H9 (cell line): ENCODE results near the gene PID1. TPM values are rescaled to one million over a fixed set of nuclear protein-coding genes. Genes with fewer than 3 reads are reported as not detected.

ENCODE experiments used
- DNase-seq: peaks from one replicate; pipeline ENCODE4 v3.0.0-alpha.2; 2017
- H2AFZ ChIP-seq: one replicate; pipeline ENCODE4 v1.6.1; 2013; ENCODE audit warnings: mild to moderate bottlenecking, low read length, control low read depth, moderate library complexity
- H2AK5ac ChIP-seq: 2 replicates; pipeline ENCODE4 v1.6.1; 2013; ENCODE audit warnings: low read length, control low read depth, mixed read lengths; ENCODE audit not compliant: insufficient read length
- H2BK120ac ChIP-seq: one replicate; pipeline ENCODE4 v1.6.1; 2013; ENCODE audit warnings: low read depth, mild to moderate bottlenecking, low read length, control low read depth, inconsistent platforms; ENCODE audit not compliant: poor library complexity, severe bottlenecking
- H2BK12ac ChIP-seq: 2 replicates; pipeline ENCODE4 v1.6.1; 2013; ENCODE audit warnings: low read length, control low read depth, mixed read lengths, low read depth; ENCODE audit not compliant: insufficient read length
- H2BK15ac ChIP-seq: 2 replicates; pipeline ENCODE4 v1.6.1; 2013; ENCODE audit warnings: low read depth, low read length, control low read depth
- H2BK20ac ChIP-seq: one replicate; pipeline ENCODE4 v1.6.1; 2013; ENCODE audit warnings: low read depth, mild to moderate bottlenecking, low read length, control low read depth, inconsistent platforms; ENCODE audit not compliant: poor library complexity, severe bottlenecking
- H2BK5ac ChIP-seq: 2 replicates; pipeline ENCODE4 v1.6.1; 2013; ENCODE audit warnings: low read length, control low read depth, mixed read lengths; ENCODE audit not compliant: insufficient read length
- H3K14ac ChIP-seq: 2 replicates; pipeline ENCODE4 v1.6.1; 2013; ENCODE audit warnings: low read length, control low read depth; ENCODE audit not compliant: insufficient read depth
- H3K18ac ChIP-seq: 2 replicates; pipeline ENCODE4 v1.6.1; 2013; ENCODE audit warnings: low read depth, mild to moderate bottlenecking, mixed read lengths, low read length, control low read depth; ENCODE audit not compliant: insufficient read length
- H3K23ac ChIP-seq: 2 replicates; pipeline ENCODE4 v1.6.1; 2013; ENCODE audit warnings: low read length, control low read depth, mixed read lengths, low read depth; ENCODE audit not compliant: insufficient read length
- H3K23me2 ChIP-seq: 2 replicates; pipeline ENCODE4 v1.6.1; 2013; ENCODE audit warnings: low read depth, mild to moderate bottlenecking, mixed read lengths, low read length, control low read depth; ENCODE audit not compliant: insufficient read length, poor library complexity, severe bottlenecking
- H3K27ac ChIP-seq: 2 replicates; pipeline ENCODE4 v1.5.1; 2013; ENCODE audit warnings: low read length, control low read depth, mixed read lengths, low read depth; ENCODE audit not compliant: insufficient read length
- H3K27me3 ChIP-seq: 2 replicates; pipeline ENCODE4 v1.6.1; 2013; ENCODE audit warnings: low read length, control low read depth, inconsistent platforms; ENCODE audit not compliant: insufficient read depth
- H3K4ac ChIP-seq: 2 replicates; pipeline ENCODE4 v1.6.1; 2013; ENCODE audit warnings: low read depth, mild to moderate bottlenecking, control low read depth, inconsistent platforms, low read length, moderate library complexity
- H3K4me1 ChIP-seq: 2 replicates; pipeline ENCODE4 v1.6.1; 2013; ENCODE audit warnings: low read length, control low read depth, inconsistent platforms; ENCODE audit not compliant: insufficient read depth
- H3K4me2 ChIP-seq: 2 replicates; pipeline ENCODE4 v1.6.1; 2013; ENCODE audit warnings: low read length, control low read depth, mixed read lengths; ENCODE audit not compliant: insufficient read length, insufficient read depth
- H3K56ac ChIP-seq: 2 replicates; pipeline ENCODE4 v1.6.1; 2013; ENCODE audit warnings: low read depth, mild to moderate bottlenecking, mixed read lengths, low read length, control low read depth; ENCODE audit not compliant: insufficient read length
- H3K79me1 ChIP-seq: 2 replicates; pipeline ENCODE4 v1.6.1; 2013; ENCODE audit warnings: low read depth, mild to moderate bottlenecking, moderate library complexity, low read length, control low read depth, inconsistent platforms; ENCODE audit not compliant: insufficient read depth, poor library complexity, severe bottlenecking
- H3K79me2 ChIP-seq: 2 replicates; pipeline ENCODE4 v1.6.1; 2013; ENCODE audit warnings: low read length, control low read depth, inconsistent platforms; ENCODE audit not compliant: insufficient read depth
- H3K9ac ChIP-seq: 2 replicates; pipeline ENCODE4 v1.6.1; 2013; ENCODE audit warnings: low read length, control low read depth, mixed read lengths; ENCODE audit not compliant: insufficient read length; ENCODE audit errors: extremely low read depth
- H3K9me3 ChIP-seq: one replicate; pipeline ENCODE4 v1.6.1; 2013; ENCODE audit warnings: low read depth, low read length, inconsistent platforms; ENCODE audit not compliant: control insufficient read depth
- H3T11ph ChIP-seq: one replicate; pipeline ENCODE4 v1.6.1; 2013; ENCODE audit warnings: mild to moderate bottlenecking, low read length, control low read depth, inconsistent platforms
- H4K20me1 ChIP-seq: one replicate; pipeline ENCODE4 v1.6.1; 2013; ENCODE audit not compliant: control insufficient read depth, insufficient read length, insufficient read depth
- H4K5ac ChIP-seq: 2 replicates; pipeline ENCODE4 v1.6.1; 2013; ENCODE audit warnings: low read depth, mild to moderate bottlenecking, mixed read lengths, low read length, control low read depth; ENCODE audit not compliant: insufficient read length
- H4K8ac ChIP-seq: replicated peaks from 2 replicates; pipeline ENCODE4 v1.6.1; 2013; ENCODE audit warnings: low read length, control low read depth, mixed read lengths, low read depth; ENCODE audit not compliant: insufficient read length
- H4K91ac ChIP-seq: 2 replicates; pipeline ENCODE4 v1.6.1; 2013; ENCODE audit warnings: low read depth, mild to moderate bottlenecking, moderate library complexity, mixed read lengths, low read length, control low read depth; ENCODE audit not compliant: insufficient read length
- H3K27ac Mint-ChIP-seq, 3 experiments: 2 replicates in 2 of 3; 3 replicates in 1 of 3; pipeline ENCODE4 v1.8.0; 2020 to 2021; ENCODE audit warnings: mixed read lengths in 3 of 3, mild to moderate bottlenecking in 1 of 3, moderate library complexity in 1 of 3
- H3K27me3 Mint-ChIP-seq: 2 replicates; pipeline ENCODE4 v1.8.0; 2021; ENCODE audit warnings: low read depth, mild to moderate bottlenecking, moderate library complexity, mixed read lengths
- H3K36me3 Mint-ChIP-seq, 3 experiments: 2 replicates in 2 of 3; 3 replicates in 1 of 3; pipeline ENCODE4 v1.8.0; 2020 to 2021; ENCODE audit warnings: low read depth in 3 of 3, mixed read lengths in 3 of 3; ENCODE audit not compliant: insufficient read depth in 1 of 3
- H3K4me1 Mint-ChIP-seq, 2 experiments: 2 replicates each; pipeline ENCODE4 v1.8.0; 2020; ENCODE audit warnings: mixed read lengths in 2 of 2
- H3K4me3 Mint-ChIP-seq, 2 experiments: 2 replicates in 1 of 2; 3 replicates in 1 of 2; pipeline ENCODE4 v1.8.0; 2020 to 2021; ENCODE audit warnings: mild to moderate bottlenecking in 2 of 2, mixed read lengths in 2 of 2, moderate library complexity in 1 of 2
- H3K9me3 Mint-ChIP-seq, 2 experiments: 2 replicates in 1 of 2; 3 replicates in 1 of 2; pipeline ENCODE4 v1.8.0; 2020; ENCODE audit warnings: mild to moderate bottlenecking in 2 of 2, mixed read lengths in 2 of 2, moderate library complexity in 1 of 2
- WGBS: extraction: QIAGEN DNeasy Blood & Tissue Kit; methylation state at CpG from one replicate; pipeline ENCODE4 v1.1.7; 2013; ENCODE audit warnings: missing lambda C conversion rate, low lambda C conversion rate, mixed read lengths; ENCODE audit not compliant: insufficient read length; ENCODE audit errors: extremely low coverage; 5-methylcytosine and 5-hydroxymethylcytosine counted together
- total RNA-seq: library from RNA; stranded (reverse); gene quantifications from 2 replicates; pipeline ENCODE4 v1.2.1, GENCODE V29; 2021
- TF ChIP-seq, protein P1 (sequence below): fragments of 200-600 bp; sonication (generic); conservative IDR thresholded peaks from 3 replicates; pipeline ENCODE4 v1.8.0; 2021; ENCODE audit warnings: antibody characterized with exemption, mild to moderate bottlenecking

Gene PID1
- total RNA-seq, 1 experiment from 2014 or later = 1.4 TPM

DNA sequence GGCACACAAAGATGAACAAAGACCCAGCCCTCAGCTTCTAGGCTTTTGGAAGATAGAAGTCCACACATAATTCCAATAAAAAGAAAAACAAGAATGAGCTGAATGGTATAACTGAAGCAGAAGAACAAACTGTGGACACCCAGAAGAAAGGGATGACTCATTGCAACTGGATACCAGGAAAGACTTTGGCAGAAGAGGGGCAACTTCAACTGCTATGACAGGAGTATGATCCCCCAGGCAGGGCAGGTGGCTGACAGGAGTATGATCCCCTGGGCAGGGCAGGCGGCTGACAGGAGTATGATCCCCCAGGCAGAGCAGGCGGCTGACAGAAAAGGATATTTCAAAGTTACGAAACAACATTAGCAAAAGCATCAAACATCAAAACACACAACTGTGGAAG lies 21.6 kb downstream of the PID1 start:
- no peak for DNase-seq
- Histone ChIP-seq H2BK12ac (no peak overlapping the region), H3K9me3 (no peaks in the 10 kb centered on the region), H3K4me2 (no peak overlapping the region), H3K27ac (no peak overlapping the region), H3K27me3 (no peaks in the 10 kb centered on the region), H3K18ac (no peak overlapping the region), H3K14ac (no peak overlapping the region), H2BK20ac (no peak overlapping the region), H3K4ac (no peak overlapping the region), H3K56ac (no peak overlapping the region), H4K91ac (no peak overlapping the region), H4K8ac (no peak overlapping the region), H3K79me2 (no peaks in the 10 kb centered on the region), H3K23ac (no peak overlapping the region), H4K20me1 (no peaks in the 10 kb centered on the region), H3K9ac (no peak overlapping the region), H4K5ac (no peak overlapping the region), H3K4me1 (peaks cover 3% of the 10 kb centered on the region; the same call in 1 of the 2 replicates), H3T11ph (no peak overlapping the region), H2BK5ac (no peak overlapping the region), H3K23me2 (no peaks in the 10 kb centered on the region), H2BK15ac (no peak overlapping the region), H2BK120ac (no peak overlapping the region), H2AFZ (no peak overlapping the region), H2AK5ac (no peak overlapping the region), H3K79me1 (no peaks in the 10 kb centered on the region)
- H3K27me3 Mint-ChIP-seq = no peaks in the 10 kb centered on the region
- peaks cover 19 to 24% of the 10 kb centered on the region in 2 experiments for H3K4me1 Mint-ChIP-seq
- H3K36me3 Mint-ChIP-seq = no peaks in the 10 kb centered on the region
- H3K9me3 Mint-ChIP-seq = peaks cover 0 to 1% of the 10 kb centered on the region in 2 experiments; a peak in 1 of 5 replicates
- TF ChIP-seq, protein P1, sequence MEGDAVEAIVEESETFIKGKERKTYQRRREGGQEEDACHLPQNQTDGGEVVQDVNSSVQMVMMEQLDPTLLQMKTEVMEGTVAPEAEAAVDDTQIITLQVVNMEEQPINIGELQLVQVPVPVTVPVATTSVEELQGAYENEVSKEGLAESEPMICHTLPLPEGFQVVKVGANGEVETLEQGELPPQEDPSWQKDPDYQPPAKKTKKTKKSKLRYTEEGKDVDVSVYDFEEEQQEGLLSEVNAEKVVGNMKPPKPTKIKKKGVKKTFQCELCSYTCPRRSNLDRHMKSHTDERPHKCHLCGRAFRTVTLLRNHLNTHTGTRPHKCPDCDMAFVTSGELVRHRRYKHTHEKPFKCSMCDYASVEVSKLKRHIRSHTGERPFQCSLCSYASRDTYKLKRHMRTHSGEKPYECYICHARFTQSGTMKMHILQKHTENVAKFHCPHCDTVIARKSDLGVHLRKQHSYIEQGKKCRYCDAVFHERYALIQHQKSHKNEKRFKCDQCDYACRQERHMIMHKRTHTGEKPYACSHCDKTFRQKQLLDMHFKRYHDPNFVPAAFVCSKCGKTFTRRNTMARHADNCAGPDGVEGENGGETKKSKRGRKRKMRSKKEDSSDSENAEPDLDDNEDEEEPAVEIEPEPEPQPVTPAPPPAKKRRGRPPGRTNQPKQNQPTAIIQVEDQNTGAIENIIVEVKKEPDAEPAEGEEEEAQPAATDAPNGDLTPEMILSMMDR = no peak
- H3K4me3 Mint-ChIP-seq = no peak overlapping the region
- WGBS = no CpG with 5 or more reads among the region's 3 CpGs
- H3K27ac Mint-ChIP-seq = no peak overlapping the region; a peak in 1 of 7 replicates
